CD4-positive, alpha-beta T cell treated with Interleukin-10 for 1 hour (primary cell): ENCODE results near the gene RPL6.

Experiments used
- DNase-seq: peaks from one replicate; pipeline ENCODE4 v3.0.0-alpha.2; 2020

The RPL6 gene

GRCh38 chr12:112370868-112371510, 38.4 kb downstream of the RPL6 start:
- DNase-seq, result no peak

- DNase-seq, result no peak
Observed at GRCh38 chr12:112370199-112370598, 39.2 kb downstream of the RPL6 start.

DNA sequence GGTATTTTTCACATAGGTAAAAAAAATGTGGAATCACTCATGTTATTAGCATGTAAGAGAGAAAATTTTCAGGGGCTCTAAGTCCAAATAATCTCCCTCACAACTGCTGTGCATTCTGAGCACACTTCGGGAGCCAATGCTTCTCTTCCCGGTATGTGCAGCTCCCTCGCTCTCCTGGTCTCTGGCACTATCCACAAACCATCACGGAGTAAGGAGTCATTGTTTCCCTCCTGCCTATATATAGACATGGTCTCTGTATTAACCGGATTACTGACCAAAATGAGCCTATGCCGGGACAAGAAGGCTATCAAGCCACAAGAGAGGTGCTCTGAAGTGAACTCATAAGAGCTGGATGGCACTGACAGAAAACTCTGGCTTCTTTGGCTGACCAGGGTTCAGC, 40.5 kb downstream of the RPL6 start:
- DNase-seq, result no peak

DNA sequence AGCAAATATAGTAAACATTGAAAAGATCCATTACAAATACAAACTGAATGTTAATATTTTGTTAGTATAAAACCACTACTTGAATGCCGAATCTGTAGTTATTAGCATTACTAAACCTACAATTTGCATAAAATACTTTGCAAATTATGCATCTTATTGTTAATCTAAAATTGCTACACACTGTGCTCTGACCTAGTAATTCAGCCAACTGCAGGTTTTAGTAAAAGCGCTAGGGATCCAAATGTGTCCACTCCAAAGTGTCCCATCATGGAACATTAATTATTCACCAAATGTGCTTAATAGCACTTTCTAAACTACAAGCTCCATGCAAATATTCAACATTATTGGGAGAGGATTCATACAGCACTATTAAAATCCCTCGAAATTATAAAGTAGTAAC, 41.4 kb downstream of the RPL6 start:
- no peak for DNase-seq

DNA sequence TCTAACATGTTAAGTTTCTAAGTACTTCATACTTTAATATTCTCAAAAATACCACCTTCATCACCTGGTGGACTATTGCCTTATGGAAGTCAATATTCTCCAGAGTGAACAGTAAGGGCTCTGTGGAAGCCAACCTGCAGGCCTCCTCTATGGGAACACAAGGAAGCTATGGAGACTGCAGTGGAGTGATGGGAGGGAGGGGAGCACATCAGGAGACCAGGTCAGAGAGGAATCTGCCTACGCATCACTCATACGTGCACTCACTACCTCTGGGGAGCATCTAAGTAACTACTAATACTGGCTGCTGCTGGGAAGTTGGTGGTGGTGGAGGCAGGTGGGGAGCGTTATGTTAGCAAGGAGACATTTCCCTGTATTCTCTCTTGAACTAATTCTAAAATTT, 47.1 kb downstream of the RPL6 start:
- no peak for DNase-seq

GRCh38 chr12:112361271-112361670, 48.1 kb downstream of the RPL6 start:
- DNase-seq, result no peak

DNA sequence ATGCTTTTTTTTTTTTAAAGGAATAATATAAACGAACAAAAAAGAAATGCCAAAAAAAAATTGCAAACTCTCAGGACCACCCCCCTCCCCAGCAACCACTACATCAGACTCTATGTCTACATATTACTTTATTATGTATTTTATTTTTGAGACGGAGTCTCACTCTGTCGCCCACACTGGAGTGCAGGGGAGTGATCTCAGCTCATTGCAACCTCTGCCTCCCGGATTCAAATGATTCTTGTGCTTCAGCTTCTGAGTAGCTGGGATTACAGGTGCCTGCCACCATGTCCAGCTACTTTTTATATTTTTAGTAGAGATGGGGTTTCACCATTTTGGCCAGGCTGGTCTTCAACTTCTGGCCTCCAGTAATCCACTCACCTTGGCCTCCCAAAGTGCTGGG, 50.1 kb downstream of the RPL6 start:
- no peak for DNase-seq

- no peak for DNase-seq
Observed at GRCh38 chr12:112357214-112357613, 52.2 kb downstream of the RPL6 start.
